Rectal smooth muscle tissue (tissue), 1 donor: ENCODE data around the gene CSNK2A2.

Experiments
- H3K27ac ChIP-seq: one replicate; pipeline ENCODE4 v1.7.0; 2013; ENCODE audit warnings: low read depth, low read length, inconsistent platforms
- H3K27me3 ChIP-seq: one replicate; pipeline ENCODE4 v1.7.0; 2013; ENCODE audit warnings: low read length; ENCODE audit not compliant: control insufficient read depth, insufficient read depth
- H3K36me3 ChIP-seq: one replicate; pipeline ENCODE4 v1.7.0; 2013; ENCODE audit warnings: low read length; ENCODE audit not compliant: control insufficient read depth, insufficient read depth
- H3K4me1 ChIP-seq: one replicate; pipeline ENCODE4 v1.7.0; 2013; ENCODE audit warnings: low read length; ENCODE audit not compliant: control insufficient read depth, insufficient read depth
- H3K4me3 ChIP-seq: one replicate; pipeline ENCODE4 v1.7.0; 2013; ENCODE audit warnings: low read length
- H3K9ac ChIP-seq: one replicate; pipeline ENCODE4 v1.7.0; 2013; ENCODE audit warnings: low read length

CSNK2A2 gene

DNA sequence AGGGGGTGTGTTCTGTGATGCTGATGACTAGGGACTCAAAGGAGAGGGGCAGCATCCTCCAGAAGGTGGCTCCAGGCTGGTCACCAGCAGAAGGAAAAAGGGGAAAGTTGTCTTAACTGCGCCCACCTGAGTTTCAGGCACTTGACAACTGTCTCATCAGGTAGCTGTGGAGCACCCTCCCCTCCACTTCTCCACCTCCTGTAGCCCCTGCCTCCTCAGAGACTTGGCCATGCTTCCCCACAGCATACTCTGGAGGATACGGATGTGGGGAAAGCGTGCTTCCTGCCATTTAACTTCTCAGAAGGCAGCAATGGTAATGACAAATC is 86.6 kb downstream of the CSNK2A2 start:
- Histone ChIP-seq H3K4me1 (peaks cover 3% of the 10 kb centered on the region), H3K9ac (no peak overlapping the region), H3K27ac (no peak overlapping the region), H3K36me3 (peaks cover 9% of the 10 kb centered on the region), H3K27me3 (no peaks in the 10 kb centered on the region), H3K4me3 (no peak overlapping the region)

- no peak overlapping the region for H3K27ac ChIP-seq
Observed at GRCh38 chr16:58110571-58111301, 87.2 kb downstream of the CSNK2A2 start.

GRCh38 chr16:58109881-58110280 is 88.0 kb downstream of the CSNK2A2 start:
- Histone ChIP-seq H3K4me3 (no peak overlapping the region), H3K36me3 (peaks cover 4% of the 10 kb centered on the region), H3K27me3 (no peaks in the 10 kb centered on the region), H3K4me1 (no peaks in the 10 kb centered on the region), H3K27ac (no peak overlapping the region), H3K9ac (no peak overlapping the region)

More at GRCh38 chr16:58110571-58111301, 87.2 kb downstream of the CSNK2A2 start:
- no peaks in the 10 kb centered on the region for H3K27me3 ChIP-seq
- H3K9ac ChIP-seq: no peak overlapping the region
- H3K4me1 ChIP-seq: no peaks in the 10 kb centered on the region
- H3K4me3 ChIP-seq: no peak overlapping the region
- H3K36me3 ChIP-seq: peaks cover 9% of the 10 kb centered on the region

DNA sequence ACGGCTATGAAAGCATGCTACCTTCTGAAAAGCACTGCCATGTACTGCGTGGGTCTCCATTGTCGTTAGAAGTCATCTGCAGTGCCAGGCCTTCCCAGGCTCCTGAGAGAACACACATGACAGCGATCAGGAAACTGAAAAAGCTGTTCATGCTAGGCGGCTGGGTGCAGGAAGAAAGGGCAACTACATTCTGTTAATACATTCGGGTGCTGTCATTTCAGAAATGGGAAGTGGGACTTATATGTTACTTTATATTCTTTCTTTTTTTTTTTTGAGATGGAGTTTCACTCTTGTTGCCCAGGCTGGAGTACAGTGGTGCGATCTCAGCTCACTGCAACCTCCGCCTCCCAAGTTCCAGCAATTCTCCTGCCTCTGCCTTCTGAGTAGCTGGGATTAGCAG is 88.6 kb downstream of the CSNK2A2 start:
- Histone ChIP-seq H3K36me3 (no peaks in the 10 kb centered on the region), H3K9ac (no peak overlapping the region), H3K27me3 (no peaks in the 10 kb centered on the region), H3K4me1 (no peaks in the 10 kb centered on the region), H3K27ac (no peak overlapping the region), H3K4me3 (no peak overlapping the region)
